Loucy (cell line): ENCODE data around the gene RICTOR.

Source experiments
- H2AFZ ChIP-seq: fragments of 200-600 bp; sonication (generic); 2 replicates; pipeline ENCODE4 v1.6.0; 2016; ENCODE audit warnings: antibody characterized with exemption, mild to moderate bottlenecking, low read length, moderate library complexity
- H3F3A ChIP-seq: fragments of 200-600 bp; 2 replicates; pipeline ENCODE4 v1.6.0; 2016; ENCODE audit warnings: antibody characterized with exemption, low read depth, mild to moderate bottlenecking
- H3K27me3 ChIP-seq: fragments of 200-600 bp; sonication (generic); 2 replicates; pipeline ENCODE4 v1.6.1; 2014; ENCODE audit warnings: low read length, mild to moderate bottlenecking; ENCODE audit not compliant: insufficient read depth, poor library complexity, severe bottlenecking
- H3K36me3 ChIP-seq: fragments of 200-600 bp; sonication (generic); 2 replicates; pipeline ENCODE4 v1.6.1; 2016; ENCODE audit warnings: low read length; ENCODE audit not compliant: insufficient read depth
- H3K4me1 ChIP-seq: fragments of 200-600 bp; sonication (generic); 2 replicates; pipeline ENCODE4 v1.5.1; 2014; ENCODE audit warnings: low read length, mild to moderate bottlenecking; ENCODE audit not compliant: insufficient read depth, poor library complexity, severe bottlenecking
- H3K4me2 ChIP-seq: fragments of 200-600 bp; sonication (generic); 2 replicates; pipeline ENCODE4 v1.6.0; 2014; ENCODE audit warnings: antibody characterized with exemption, low read length, low read depth, mild to moderate bottlenecking; ENCODE audit not compliant: poor library complexity, severe bottlenecking
- H3K4me3 ChIP-seq: fragments of 200-600 bp; sonication (generic); 2 replicates; pipeline ENCODE4 v1.5.1; 2014; ENCODE audit warnings: low read length, mild to moderate bottlenecking, mixed read lengths; ENCODE audit not compliant: poor library complexity, severe bottlenecking
- H3K79me2 ChIP-seq: fragments of 200-600 bp; sonication (generic); 2 replicates; pipeline ENCODE4 v1.6.1; 2014; ENCODE audit warnings: low read length; ENCODE audit not compliant: insufficient read depth
- H3K9ac ChIP-seq: fragments of 200-600 bp; sonication (generic); 2 replicates; pipeline ENCODE4 v1.6.0; 2014; ENCODE audit warnings: mild to moderate bottlenecking, low read depth, low read length, moderate library complexity; ENCODE audit not compliant: poor library complexity, severe bottlenecking
- H3K9me2 ChIP-seq: fragments of 200-600 bp; sonication (generic); replicated peaks from 2 replicates; pipeline ENCODE4 v1.6.1; 2016; ENCODE audit warnings: low read depth, low read length, mixed read lengths
- H3K9me3 ChIP-seq: fragments of 200-600 bp; sonication (generic); 2 replicates; pipeline ENCODE4 v1.6.1; 2014; ENCODE audit warnings: mild to moderate bottlenecking, antibody characterized with exemption, low read length, low read depth; ENCODE audit not compliant: insufficient read depth
- H4K20me1 ChIP-seq: fragments of 200-600 bp; sonication (generic); 2 replicates; pipeline ENCODE4 v1.6.0; 2014; ENCODE audit warnings: antibody characterized with exemption, low read length, mild to moderate bottlenecking; ENCODE audit not compliant: insufficient read depth, poor library complexity, severe bottlenecking
- CTCF ChIP-seq: fragments of 200-600 bp; sonication (generic); conservative IDR thresholded peaks from 2 replicates; pipeline ENCODE4 v1.5.1; 2014; ENCODE audit warnings: mild to moderate bottlenecking, antibody characterized with exemption, low read length
- EZH2phosphoT487 ChIP-seq: fragments of 200-600 bp; IDR thresholded peaks from 2 replicates; pipeline ENCODE4 v1.6.1; 2018; ENCODE audit warnings: antibody characterized with exemption, mild to moderate bottlenecking, moderate library complexity, borderline replicate concordance

The RICTOR gene

GRCh38 chr5:38926121-38926520, 148.1 kb downstream of the RICTOR start:
- Histone ChIP-seq H3F3A (no peaks in the 10 kb centered on the region), H3K36me3 (no peaks in the 10 kb centered on the region)
- TF ChIP-seq CTCF, result no peak
- no peak for TF ChIP-seq EZH2phosphoT487

GRCh38 chr5:38925154-38925925, 148.9 kb downstream of the RICTOR start:
- no peaks in the 10 kb centered on the region for H4K20me1 ChIP-seq
- no peak overlapping the region for H3K4me3 ChIP-seq
- H3K9ac ChIP-seq, result no peak overlapping the region
- H3K79me2 ChIP-seq, result no peaks in the 10 kb centered on the region
- H3K9me3 ChIP-seq, result no peaks in the 10 kb centered on the region
- H3K36me3 ChIP-seq, result no peaks in the 10 kb centered on the region
- no peak overlapping the region for H2AFZ ChIP-seq
- no peaks in the 10 kb centered on the region for H3K4me1 ChIP-seq
- TF ChIP-seq CTCF, result no peak
- TF ChIP-seq EZH2phosphoT487, result no peak
- H3F3A ChIP-seq, result no peaks in the 10 kb centered on the region
- no peak overlapping the region for H3K4me2 ChIP-seq
- H3K9me2 ChIP-seq, result no peaks in the 10 kb centered on the region
- no peaks in the 10 kb centered on the region for H3K27me3 ChIP-seq

More at GRCh38 chr5:38926121-38926520, 148.1 kb downstream of the RICTOR start:
- H4K20me1 ChIP-seq, result no peaks in the 10 kb centered on the region
- H3K4me2 ChIP-seq, result no peak overlapping the region
- H3K4me1 ChIP-seq, result no peaks in the 10 kb centered on the region
- no peak overlapping the region for H3K4me3 ChIP-seq
- no peaks in the 10 kb centered on the region for H3K9me3 ChIP-seq
- no peaks in the 10 kb centered on the region for H3K79me2 ChIP-seq
- H2AFZ ChIP-seq, result no peak overlapping the region
- H3K9ac ChIP-seq, result no peak overlapping the region
- no peaks in the 10 kb centered on the region for H3K9me2 ChIP-seq
- H3K27me3 ChIP-seq, result no peaks in the 10 kb centered on the region

GRCh38 chr5:38923661-38924451, 150.3 kb downstream of the RICTOR start:
- H3K4me1 ChIP-seq, result no peaks in the 10 kb centered on the region
- no peak overlapping the region for H2AFZ ChIP-seq
- no peaks in the 10 kb centered on the region for H4K20me1 ChIP-seq
- H3K9me3 ChIP-seq, result no peaks in the 10 kb centered on the region
- no peaks in the 10 kb centered on the region for H3F3A ChIP-seq
- H3K9ac ChIP-seq, result no peak overlapping the region
- TF ChIP-seq EZH2phosphoT487 (no peak), CTCF (no peak)
- H3K27me3 ChIP-seq, result no peaks in the 10 kb centered on the region
- no peaks in the 10 kb centered on the region for H3K79me2 ChIP-seq
- H3K4me2 ChIP-seq, result no peak overlapping the region
- H3K9me2 ChIP-seq, result no peaks in the 10 kb centered on the region
- H3K4me3 ChIP-seq, result no peak overlapping the region
- no peaks in the 10 kb centered on the region for H3K36me3 ChIP-seq
